Subcutaneous adipose tissue (tissue), 4 donors: ENCODE results near the gene AKNAD1. TPM values are rescaled to one million over a fixed set of nuclear protein-coding genes. Genes with fewer than 3 reads are reported as not detected.

Experiments used
- total RNA-seq, 4 donors: library from RNA; depleted of rRNA; stranded (reverse); fragments of >200 nt; gene quantifications; one replicate each; pipeline ENCODE4 v1.1.0, GENCODE V29; 2016
- TF ChIP-seq, protein P1 (sequence below): fragments of 450-650 bp; IDR thresholded peaks from one replicate; pipeline ENCODE4 v1.5.1; 2016; ENCODE audit warnings: low read depth, mild to moderate bottlenecking, control low read depth, antibody characterized with exemption, moderate library complexity

The AKNAD1 gene
- total RNA-seq, 4 donors from 2014 or later = 0.57 to 2.9 (median 1.3) TPM; not detected in 1

DNA sequence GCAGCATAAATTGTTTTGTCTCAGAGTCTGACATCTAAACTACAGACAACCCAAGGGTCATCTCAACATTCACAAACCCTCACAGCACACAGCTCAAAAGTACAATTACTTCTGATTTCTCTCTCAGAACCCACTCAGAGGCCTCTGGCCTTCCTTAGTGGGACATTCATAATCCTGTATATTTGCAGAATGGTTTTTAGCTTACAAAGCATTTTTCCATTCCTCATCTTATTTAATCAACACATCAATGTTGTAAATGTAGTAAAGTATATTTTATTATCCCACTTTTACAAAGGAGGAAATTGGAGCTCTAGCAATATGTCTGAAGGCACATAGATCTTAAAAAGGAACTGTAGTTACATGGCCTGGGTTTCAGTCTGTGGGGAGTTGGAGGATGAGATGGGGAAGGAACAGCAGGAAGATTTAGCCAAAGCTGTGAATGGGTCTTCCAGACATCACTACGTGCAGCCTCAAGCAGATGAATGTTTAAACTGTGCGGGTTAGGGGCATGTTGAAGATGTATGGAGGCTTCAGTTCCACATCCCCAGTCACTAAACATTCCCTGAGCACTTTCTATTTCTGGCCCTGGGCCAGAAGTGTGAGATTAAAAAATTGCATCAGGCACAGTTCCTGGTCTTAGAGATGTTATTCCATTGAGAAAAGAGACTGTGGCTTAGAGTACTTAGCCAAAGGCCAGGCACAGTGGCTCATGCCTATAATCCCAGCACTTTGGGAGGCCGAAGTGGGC lies 13.3 kb downstream of the AKNAD1 start:
- TF ChIP-seq, protein P1, sequence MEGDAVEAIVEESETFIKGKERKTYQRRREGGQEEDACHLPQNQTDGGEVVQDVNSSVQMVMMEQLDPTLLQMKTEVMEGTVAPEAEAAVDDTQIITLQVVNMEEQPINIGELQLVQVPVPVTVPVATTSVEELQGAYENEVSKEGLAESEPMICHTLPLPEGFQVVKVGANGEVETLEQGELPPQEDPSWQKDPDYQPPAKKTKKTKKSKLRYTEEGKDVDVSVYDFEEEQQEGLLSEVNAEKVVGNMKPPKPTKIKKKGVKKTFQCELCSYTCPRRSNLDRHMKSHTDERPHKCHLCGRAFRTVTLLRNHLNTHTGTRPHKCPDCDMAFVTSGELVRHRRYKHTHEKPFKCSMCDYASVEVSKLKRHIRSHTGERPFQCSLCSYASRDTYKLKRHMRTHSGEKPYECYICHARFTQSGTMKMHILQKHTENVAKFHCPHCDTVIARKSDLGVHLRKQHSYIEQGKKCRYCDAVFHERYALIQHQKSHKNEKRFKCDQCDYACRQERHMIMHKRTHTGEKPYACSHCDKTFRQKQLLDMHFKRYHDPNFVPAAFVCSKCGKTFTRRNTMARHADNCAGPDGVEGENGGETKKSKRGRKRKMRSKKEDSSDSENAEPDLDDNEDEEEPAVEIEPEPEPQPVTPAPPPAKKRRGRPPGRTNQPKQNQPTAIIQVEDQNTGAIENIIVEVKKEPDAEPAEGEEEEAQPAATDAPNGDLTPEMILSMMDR = no peak

- TF ChIP-seq, protein P1 = no peak
Observed at GRCh38 chr1:108842525-108843181, 14.2 kb downstream of the AKNAD1 start.

DNA sequence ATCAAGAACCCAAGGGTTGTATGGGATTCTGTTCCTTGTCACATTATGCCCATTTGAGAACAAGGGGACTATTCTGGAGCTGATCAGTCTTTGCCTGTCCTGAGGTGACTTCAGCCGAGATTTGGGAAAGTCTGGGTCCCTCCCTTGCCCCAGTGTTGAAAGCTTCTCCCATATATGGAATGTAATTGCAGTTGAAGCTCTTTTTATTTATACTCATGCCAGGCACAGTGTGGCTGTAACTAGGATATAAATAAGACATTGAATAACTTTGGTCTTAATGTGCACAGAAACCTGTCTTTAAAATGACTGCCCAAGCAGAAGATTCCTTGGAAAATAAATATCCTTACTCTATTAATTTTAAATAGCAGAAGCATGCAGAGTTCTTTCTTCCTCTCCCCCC lies 15.2 kb downstream of the AKNAD1 start:
- TF ChIP-seq, protein P1 = no peak

GRCh38 chr1:108832929-108833328 lies 24.0 kb downstream of the AKNAD1 start:
- TF ChIP-seq, protein P1 = no peak

DNA sequence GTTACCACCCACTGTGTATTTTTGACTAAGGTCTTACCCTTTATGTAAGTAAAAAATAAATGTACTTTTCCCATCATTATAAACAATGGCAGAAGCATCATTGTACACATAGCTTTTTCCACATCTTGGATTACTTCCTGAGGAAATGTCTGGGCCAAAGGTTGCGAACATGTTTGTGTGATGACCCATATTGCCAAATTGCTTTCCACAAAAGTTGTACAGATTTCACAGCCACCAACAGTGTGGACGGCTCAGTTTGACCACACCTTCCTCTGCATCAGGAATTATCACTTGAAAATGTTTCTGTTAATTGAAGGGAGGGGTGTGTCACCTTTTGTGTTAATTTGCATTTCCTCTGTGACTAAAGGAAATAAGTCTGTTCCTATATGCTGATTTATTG lies 25.7 kb downstream of the AKNAD1 start:
- TF ChIP-seq, protein P1 = no peak

GRCh38 chr1:108830119-108831008 lies 26.5 kb downstream of the AKNAD1 start:
- TF ChIP-seq, protein P1 = no peak

DNA sequence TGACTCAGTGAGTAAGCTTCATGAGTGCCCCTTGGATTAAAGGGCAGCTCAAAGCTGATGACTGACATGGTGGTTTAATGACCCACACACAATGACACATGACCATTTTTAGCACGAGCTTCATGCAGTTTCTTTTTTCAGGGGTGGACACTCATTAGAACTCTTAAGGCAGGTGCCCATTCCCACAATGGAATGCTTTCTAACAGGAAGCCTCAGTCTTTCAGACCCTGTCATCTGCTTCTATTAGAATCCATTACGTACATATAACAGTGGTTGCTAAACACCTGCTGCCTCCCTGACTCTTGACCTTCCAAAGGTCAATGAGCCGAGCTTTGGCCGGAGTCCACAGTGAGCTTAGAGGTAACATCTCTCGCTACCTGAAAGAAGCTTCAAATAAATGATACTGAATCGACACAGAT lies 27.4 kb downstream of the AKNAD1 start:
- TF ChIP-seq, protein P1 = no peak
